Measurements from ENCODE around the gene SRPK1. TPM values are rescaled to one million over a fixed set of nuclear protein-coding genes. Genes with fewer than 3 reads are reported as not detected.

SRPK1 gene
- total RNA-seq, 1 experiment from 2014 or later, result 100 TPM

- TF ChIP-seq EZH2phosphoT487 (IDR thresholded peaks at IDR 0.05; ENCODE audit: borderline replicate concordance, low read length) (no peak), CTCF (conservative IDR thresholded peaks at IDR 0.05; ENCODE audit: low read depth, low read length) (no peak), EZH2 (IDR thresholded peaks at IDR 0.05; ENCODE audit: low read length, unreplicated experiment) (no peak)
- ChIA-PET CTCF (no interaction called here), POLR2A (ENCODE audit: unreplicated experiment) (no interaction called here)
- no peaks in the 10 kb centered on the region for H3K9me2 ChIP-seq (replicated peaks; ENCODE audit: low read length)
- H4K20me1 ChIP-seq (ENCODE audit: low read length), result no peaks in the 10 kb centered on the region
- no peaks in the 10 kb centered on the region for H3K27me3 ChIP-seq (ENCODE audit: low read length)
- H3K9ac ChIP-seq (ENCODE audit: low read length), result no peak overlapping the region
- no peak overlapping the region for H3K4me2 ChIP-seq (ENCODE audit: low read length)
- H2AFZ ChIP-seq (ENCODE audit: low read length), result no peak overlapping the region
- ATAC-seq, result no peak
- no peaks in the 10 kb centered on the region for H3K4me1 ChIP-seq (ENCODE audit: insufficient read depth, low read length)
- BruUV-seq (replicated peaks), result no TSS peak
- H3F3A ChIP-seq (ENCODE audit: low read length, unreplicated experiment), result no peaks in the 10 kb centered on the region
- no peaks in the 10 kb centered on the region for H3K36me3 ChIP-seq (ENCODE audit: low read depth, low read length)
- H3K9me3 ChIP-seq (ENCODE audit: low read length), result no peaks in the 10 kb centered on the region
- H3K27ac ChIP-seq (ENCODE audit: low read length), result no peak overlapping the region
- intact Hi-C loops (cut with micrococcal nuclease), result no loop called here
- no peaks in the 10 kb centered on the region for H3K79me2 ChIP-seq (ENCODE audit: low read length)
- DNase-seq, result peak; percentile 17
- H3K4me3 ChIP-seq (ENCODE audit: low read length), result no peak overlapping the region
These were observed 124.7 kb downstream of the SRPK1 start for GRCh38 chr6:35796236-35796635.

- TF ChIP-seq EZH2phosphoT487 (IDR thresholded peaks at IDR 0.05; ENCODE audit: borderline replicate concordance, low read length) (no peak), EZH2 (IDR thresholded peaks at IDR 0.05; ENCODE audit: low read length, unreplicated experiment) (no peak), CTCF (conservative IDR thresholded peaks at IDR 0.05; ENCODE audit: low read depth, low read length) (no peak)
- Histone ChIP-seq H4K20me1 (ENCODE audit: low read length) (no peaks in the 10 kb centered on the region), H3K27me3 (ENCODE audit: low read length) (no peaks in the 10 kb centered on the region; the same call in 1 of the 2 replicates), H3K9me2 (replicated peaks; ENCODE audit: low read length) (no peaks in the 10 kb centered on the region), H3K4me2 (ENCODE audit: low read length) (no peak overlapping the region), H3K4me1 (ENCODE audit: insufficient read depth, low read length) (no peaks in the 10 kb centered on the region), H3K79me2 (ENCODE audit: low read length) (no peaks in the 10 kb centered on the region), H3K27ac (ENCODE audit: low read length) (no peak overlapping the region), H3K4me3 (ENCODE audit: low read length) (no peak overlapping the region), H3K36me3 (ENCODE audit: low read depth, low read length) (no peaks in the 10 kb centered on the region), H3K9me3 (ENCODE audit: low read length) (no peaks in the 10 kb centered on the region), H3F3A (ENCODE audit: low read length, unreplicated experiment) (no peaks in the 10 kb centered on the region), H2AFZ (ENCODE audit: low read length) (no peak overlapping the region), H3K9ac (ENCODE audit: low read length) (no peak overlapping the region)
- ChIA-PET CTCF (no interaction called here), POLR2A (ENCODE audit: unreplicated experiment) (no interaction called here)
- no peak for ATAC-seq
- intact Hi-C loops (cut with micrococcal nuclease), result no loop called here
- no TSS peak for BruUV-seq (replicated peaks)
- no peak for DNase-seq
These were observed 125.3 kb downstream of the SRPK1 start for GRCh38 chr6:35795453-35796071.

GRCh38 chr6:35794536-35795452 lies 126.1 kb downstream of the SRPK1 start:
- H3K27ac ChIP-seq (ENCODE audit: low read length), result no peak overlapping the region
- DNase-seq, result no peak
- no peak overlapping the region for H3K4me2 ChIP-seq (ENCODE audit: low read length)
- peaks cover 4% of the 10 kb centered on the region; the same call in 1 of the 2 replicates for H3K27me3 ChIP-seq (ENCODE audit: low read length)
- no peaks in the 10 kb centered on the region for H3K9me2 ChIP-seq (replicated peaks; ENCODE audit: low read length)
- no peaks in the 10 kb centered on the region for H3K4me1 ChIP-seq (ENCODE audit: insufficient read depth, low read length)
- no peak overlapping the region for H3K4me3 ChIP-seq (ENCODE audit: low read length)
- ChIA-PET POLR2A (ENCODE audit: unreplicated experiment) (no interaction called here), CTCF (no interaction called here)
- H2AFZ ChIP-seq (ENCODE audit: low read length), result no peak overlapping the region
- no peak overlapping the region for H3K9ac ChIP-seq (ENCODE audit: low read length)
- BruUV-seq (replicated peaks), result no TSS peak
- no peaks in the 10 kb centered on the region for H3F3A ChIP-seq (ENCODE audit: low read length, unreplicated experiment)
- ATAC-seq, result no peak
- no peaks in the 10 kb centered on the region for H3K36me3 ChIP-seq (ENCODE audit: low read depth, low read length)
- TF ChIP-seq EZH2 (IDR thresholded peaks at IDR 0.05; ENCODE audit: low read length, unreplicated experiment) (no peak), CTCF (conservative IDR thresholded peaks at IDR 0.05; ENCODE audit: low read depth, low read length) (no peak), EZH2phosphoT487 (IDR thresholded peaks at IDR 0.05; ENCODE audit: borderline replicate concordance, low read length) (no peak)
- H3K9me3 ChIP-seq (ENCODE audit: low read length), result no peaks in the 10 kb centered on the region
- H4K20me1 ChIP-seq (ENCODE audit: low read length), result no peaks in the 10 kb centered on the region
- H3K79me2 ChIP-seq (ENCODE audit: low read length), result no peaks in the 10 kb centered on the region
- intact Hi-C loops (cut with micrococcal nuclease), result no loop called here

Measured in PC-3 (cell line).